Measurements from ENCODE around the gene GPATCH8. TPM values are rescaled to one million over a fixed set of nuclear protein-coding genes. Genes with fewer than 3 reads are reported as not detected.
A peak's percentile ranks its signal among the peaks of the same experiment; 100 is the strongest.

Gene GPATCH8
- total RNA-seq, 1 donor from 2014 or later, result 76.3 TPM

GRCh38 chr17:44378171-44378705 lies 125.0 kb downstream of the GPATCH8 start:
- TF ChIP-seq CTCF (IDR thresholded peaks at IDR 0.05; ENCODE audit: unreplicated experiment), result no peak
- no peak overlapping the region for H3K4me3 Mint-ChIP-seq
- H3K27me3 Mint-ChIP-seq (ENCODE audit: low read depth), result peaks cover 10% of the 10 kb centered on the region
- H3K36me3 Mint-ChIP-seq, result no peaks in the 10 kb centered on the region
- H3K4me1 Mint-ChIP-seq, result peaks cover 3% of the 10 kb centered on the region
- no peaks in the 10 kb centered on the region for H3K9me3 Mint-ChIP-seq
- H3K27ac Mint-ChIP-seq, result no peak overlapping the region
- DNase-seq (ENCODE audit: low spot score in 2 of 2, unreplicated experiment in 2 of 2), result no peak

- DNase-seq (ENCODE audit: low spot score in 2 of 2, unreplicated experiment in 2 of 2), result no peak
- peaks cover 6% of the 10 kb centered on the region for H3K27me3 Mint-ChIP-seq (ENCODE audit: low read depth)
- peaks cover 3% of the 10 kb centered on the region for H3K4me1 Mint-ChIP-seq
- no peak for TF ChIP-seq CTCF (IDR thresholded peaks at IDR 0.05; ENCODE audit: unreplicated experiment)
- no peaks in the 10 kb centered on the region for H3K9me3 Mint-ChIP-seq
- H3K4me3 Mint-ChIP-seq, result no peak overlapping the region
- H3K36me3 Mint-ChIP-seq, result no peaks in the 10 kb centered on the region
- no peak overlapping the region for H3K27ac Mint-ChIP-seq
Observed at GRCh38 chr17:44376779-44377178, 126.4 kb downstream of the GPATCH8 start.

- H3K4me3 Mint-ChIP-seq, result no peak overlapping the region
- no peaks in the 10 kb centered on the region for H3K9me3 Mint-ChIP-seq
- peaks cover 3% of the 10 kb centered on the region for H3K4me1 Mint-ChIP-seq
- peak; percentile 19 for TF ChIP-seq CTCF (IDR thresholded peaks at IDR 0.05; ENCODE audit: unreplicated experiment)
- H3K27me3 Mint-ChIP-seq (ENCODE audit: low read depth), result peaks cover 6% of the 10 kb centered on the region
- DNase-seq (ENCODE audit: low spot score in 2 of 2, unreplicated experiment in 2 of 2), result no peak
- H3K36me3 Mint-ChIP-seq, result no peaks in the 10 kb centered on the region
- H3K27ac Mint-ChIP-seq, result no peak overlapping the region
Observed at GRCh38 chr17:44376124-44376523, 127.1 kb downstream of the GPATCH8 start.

DNA sequence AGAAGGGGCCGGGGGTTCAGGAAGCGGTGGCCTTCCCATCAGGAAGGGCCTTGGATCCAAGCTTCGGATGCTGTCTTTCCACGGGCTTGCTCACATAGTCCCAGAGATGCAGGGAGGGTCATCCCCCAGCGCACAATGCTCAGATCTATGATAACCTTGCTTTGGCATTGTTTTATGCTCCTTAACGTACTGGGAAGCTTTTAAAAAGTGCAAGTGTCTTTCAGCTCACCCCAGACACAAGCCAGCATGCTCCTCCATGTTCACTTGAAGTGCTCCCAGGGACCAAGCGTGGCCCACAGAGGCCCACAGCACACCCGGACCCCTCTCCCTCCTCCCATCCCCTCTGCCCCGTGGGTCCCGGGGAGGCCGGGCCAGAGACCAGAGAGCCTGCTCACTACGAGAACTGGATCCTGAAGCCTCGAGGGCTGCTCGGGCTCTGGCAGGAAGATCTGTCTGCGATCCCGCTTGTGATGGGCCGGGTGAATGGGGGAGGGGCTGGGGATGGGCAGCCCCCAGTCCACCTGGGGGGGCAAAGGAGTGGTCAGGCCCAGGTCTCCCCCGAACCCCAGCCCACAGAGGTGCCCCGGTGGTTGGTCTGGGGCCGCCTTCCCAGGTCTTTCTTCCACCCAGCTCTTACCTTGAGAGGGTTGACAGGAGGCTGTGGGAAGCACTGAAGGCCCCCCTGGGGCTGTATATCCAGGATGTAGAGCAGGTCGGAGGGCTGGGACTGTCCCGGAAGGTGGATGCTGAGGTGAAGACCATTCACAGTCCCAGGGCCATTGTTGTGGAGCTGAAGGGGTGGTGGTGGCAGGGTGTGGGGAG lies 127.8 kb downstream of the GPATCH8 start:
- Mint-ChIP-seq H3K4me1 (peaks cover 3% of the 10 kb centered on the region), H3K27ac (no peak overlapping the region), H3K36me3 (no peaks in the 10 kb centered on the region), H3K9me3 (no peaks in the 10 kb centered on the region), H3K4me3 (no peak overlapping the region), H3K27me3 (ENCODE audit: low read depth) (peaks cover 6% of the 10 kb centered on the region)
- no peak for TF ChIP-seq CTCF (IDR thresholded peaks at IDR 0.05; ENCODE audit: unreplicated experiment)
- no peak for DNase-seq (ENCODE audit: low spot score in 2 of 2, unreplicated experiment in 2 of 2)

GRCh38 chr17:44374306-44375195 lies 128.7 kb downstream of the GPATCH8 start:
- Mint-ChIP-seq H3K27ac (no peak overlapping the region), H3K27me3 (ENCODE audit: low read depth) (peaks cover 6% of the 10 kb centered on the region)

More at GRCh38 chr17:44374306-44375195, 128.7 kb downstream of the GPATCH8 start:
- DNase-seq (ENCODE audit: low spot score in 2 of 2, unreplicated experiment in 2 of 2), result no peak
- no peaks in the 10 kb centered on the region for H3K9me3 Mint-ChIP-seq
- no peak overlapping the region for H3K4me3 Mint-ChIP-seq
- no peak for TF ChIP-seq CTCF (IDR thresholded peaks at IDR 0.05; ENCODE audit: unreplicated experiment)
- peaks cover 3% of the 10 kb centered on the region for H3K4me1 Mint-ChIP-seq
- no peaks in the 10 kb centered on the region for H3K36me3 Mint-ChIP-seq
